SK-N-SH treated with all-trans-retinoic acid at 6 μM for 48 hours (cell line): ENCODE data around the gene ADAMTS4.

Source experiments
- ATAC-seq: fragments of 200-7000 bp; cut with Tn5 transposase; 3 replicates; pipeline ENCODE4 v1.9.1; 2020; ENCODE audit warnings: mild to moderate bottlenecking, moderate library complexity
- ARNTL ChIP-seq: fragments of 450-650 bp; formaldehyde crosslinking; IDR thresholded peaks from 2 replicates; pipeline ENCODE4 v1.5.0; 2020; ENCODE audit warnings: low read depth, mild to moderate bottlenecking, moderate library complexity, borderline replicate concordance
- BACH2 ChIP-seq: fragments of 250-450 bp; sonication (Bioruptor Pico); IDR thresholded peaks from 2 replicates; pipeline ENCODE4 v1.9.0; 2021; ENCODE audit warnings: mild to moderate bottlenecking, borderline replicate concordance
- CSDC2 ChIP-seq: fragments of 250-450 bp; sonication (Bioruptor Pico); IDR thresholded peaks from 2 replicates; pipeline ENCODE4 v1.5.0; 2020; ENCODE audit warnings: mild to moderate bottlenecking, moderate library complexity
- ESRRG ChIP-seq: fragments of 250-450 bp; sonication (Bioruptor Pico); IDR thresholded peaks from 2 replicates; pipeline ENCODE4 v1.6.1; 2021; ENCODE audit warnings: mild to moderate bottlenecking
- GLIS3 ChIP-seq: fragments of 250-450 bp; sonication (Bioruptor Pico); IDR thresholded peaks from 2 replicates; pipeline ENCODE4 v1.5.0; 2020; ENCODE audit warnings: mild to moderate bottlenecking, moderate library complexity
- OSR1 ChIP-seq: fragments of 250-450 bp; sonication (Bioruptor Pico); IDR thresholded peaks from 2 replicates; pipeline ENCODE4 v1.8.0; 2022; ENCODE audit warnings: moderate library complexity, mild to moderate bottlenecking, inconsistent platforms
- PPARA ChIP-seq: fragments of 250-450 bp; sonication (Bioruptor Pico); IDR thresholded peaks from 2 replicates; pipeline ENCODE4 v1.5.0; 2020; ENCODE audit warnings: mild to moderate bottlenecking, borderline replicate concordance
- RARB ChIP-seq: fragments of 250-450 bp; sonication (Bioruptor Pico); IDR thresholded peaks from 2 replicates; pipeline ENCODE4 v1.8.0; 2021; ENCODE audit warnings: mild to moderate bottlenecking, moderate library complexity
- SNAI2 ChIP-seq: fragments of 250-450 bp; sonication (Bioruptor Pico); IDR thresholded peaks from 2 replicates; pipeline ENCODE4 v1.5.0; 2020; ENCODE audit warnings: mild to moderate bottlenecking, moderate library complexity
- TCF4 ChIP-seq: fragments of 250-450 bp; sonication (Bioruptor Pico); IDR thresholded peaks from 2 replicates; pipeline ENCODE4 v1.8.0; 2021; ENCODE audit warnings: mild to moderate bottlenecking, moderate library complexity, borderline replicate concordance
- TOX ChIP-seq: fragments of 250-450 bp; sonication (Bioruptor Pico); IDR thresholded peaks from 2 replicates; pipeline ENCODE4 v1.8.0; 2021; ENCODE audit warnings: mild to moderate bottlenecking, moderate library complexity, borderline replicate concordance
- ZC3H10 ChIP-seq: fragments of 250-450 bp; sonication (Bioruptor Pico); IDR thresholded peaks from 2 replicates; pipeline ENCODE4 v1.5.1; 2021; ENCODE audit warnings: mild to moderate bottlenecking, moderate library complexity
- ZFP3 ChIP-seq: fragments of 250-450 bp; sonication (Bioruptor Pico); IDR thresholded peaks from 2 replicates; pipeline ENCODE4 v1.5.0; 2020; ENCODE audit warnings: mild to moderate bottlenecking, moderate library complexity
- ZFP30 ChIP-seq: fragments of 450-650 bp; formaldehyde crosslinking; IDR thresholded peaks from 2 replicates; pipeline ENCODE4 v1.5.0; 2022; ENCODE audit warnings: mild to moderate bottlenecking, moderate library complexity
- ZNF70 ChIP-seq: fragments of 450-650 bp; formaldehyde crosslinking; IDR thresholded peaks from 2 replicates; pipeline ENCODE4 v1.5.0; 2020; ENCODE audit warnings: mild to moderate bottlenecking, moderate library complexity
- ZNF8 ChIP-seq: fragments of 450-650 bp; formaldehyde crosslinking; IDR thresholded peaks from 2 replicates; pipeline ENCODE4 v1.5.0; 2020; ENCODE audit warnings: mild to moderate bottlenecking, moderate library complexity
- TF ChIP-seq, protein P1 (sequence below): fragments of 250-450 bp; sonication (Bioruptor Pico); IDR thresholded peaks from 2 replicates; pipeline ENCODE4 v1.8.0; 2021; ENCODE audit warnings: low read depth, mild to moderate bottlenecking, moderate library complexity, borderline replicate concordance
- TF ChIP-seq, protein P2 (sequence below): fragments of 250-450 bp; sonication (Bioruptor Pico); IDR thresholded peaks from 2 replicates; pipeline ENCODE4 v1.5.1; 2020; ENCODE audit warnings: low read depth, mild to moderate bottlenecking, moderate library complexity
- TF ChIP-seq, protein P3 (sequence below): fragments of 250-450 bp; sonication (Bioruptor Pico); IDR thresholded peaks from 2 replicates; pipeline ENCODE4 v1.5.1; 2021; ENCODE audit warnings: mild to moderate bottlenecking, moderate library complexity
- TF ChIP-seq, protein P4 (sequence below): fragments of 250-450 bp; sonication (Bioruptor Pico); IDR thresholded peaks from 2 replicates; pipeline ENCODE4 v1.8.0; 2020; ENCODE audit warnings: mild to moderate bottlenecking, moderate library complexity, borderline replicate concordance
- TF ChIP-seq, protein P5 (sequence below): fragments of 250-450 bp; sonication (Bioruptor Pico); IDR thresholded peaks from 2 replicates; pipeline ENCODE4 v1.5.0; 2020; ENCODE audit warnings: mild to moderate bottlenecking, moderate library complexity

Gene ADAMTS4

DNA sequence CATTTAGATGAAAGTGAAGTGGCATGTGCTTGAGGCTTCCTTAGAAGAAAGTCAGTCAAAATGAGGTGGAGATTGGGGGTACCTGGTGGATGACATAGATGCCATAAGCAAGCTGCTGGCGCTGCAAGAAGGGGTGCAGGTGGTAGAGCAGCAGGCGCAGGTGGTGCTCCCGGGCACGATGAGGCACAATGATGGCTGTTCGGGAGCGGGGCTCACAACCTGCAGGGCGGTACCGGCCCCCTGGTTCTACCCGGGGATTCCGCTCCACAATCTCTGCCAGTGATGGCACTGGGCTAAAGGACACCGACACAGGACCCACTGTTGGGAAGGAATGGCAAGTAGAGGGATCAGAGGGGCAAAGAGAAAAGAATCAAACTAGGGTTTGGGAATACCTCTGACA lies 23.9 kb downstream of the ADAMTS4 start:
- no peak for ATAC-seq
- TF ChIP-seq, protein P1, sequence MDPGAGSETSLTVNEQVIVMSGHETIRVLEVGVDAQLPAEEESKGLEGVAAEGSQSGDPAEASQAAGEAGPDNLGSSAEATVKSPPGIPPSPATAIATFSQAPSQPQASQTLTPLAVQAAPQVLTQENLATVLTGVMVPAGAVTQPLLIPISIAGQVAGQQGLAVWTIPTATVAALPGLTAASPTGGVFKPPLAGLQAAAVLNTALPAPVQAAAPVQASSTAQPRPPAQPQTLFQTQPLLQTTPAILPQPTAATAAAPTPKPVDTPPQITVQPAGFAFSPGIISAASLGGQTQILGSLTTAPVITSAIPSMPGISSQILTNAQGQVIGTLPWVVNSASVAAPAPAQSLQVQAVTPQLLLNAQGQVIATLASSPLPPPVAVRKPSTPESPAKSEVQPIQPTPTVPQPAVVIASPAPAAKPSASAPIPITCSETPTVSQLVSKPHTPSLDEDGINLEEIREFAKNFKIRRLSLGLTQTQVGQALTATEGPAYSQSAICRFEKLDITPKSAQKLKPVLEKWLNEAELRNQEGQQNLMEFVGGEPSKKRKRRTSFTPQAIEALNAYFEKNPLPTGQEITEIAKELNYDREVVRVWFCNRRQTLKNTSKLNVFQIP (CRISPR knock-in tag), result no peak
- no peak for TF ChIP-seq PPARA (CRISPR knock-in tag)
- no peak for TF ChIP-seq TCF4
- TF ChIP-seq ESRRG (CRISPR knock-in tag), result no peak
- no peak for TF ChIP-seq ZFP3 (CRISPR knock-in tag)
- no peak for TF ChIP-seq CSDC2 (CRISPR knock-in tag)
- TF ChIP-seq ZNF8, result no peak
- TF ChIP-seq, protein P2, sequence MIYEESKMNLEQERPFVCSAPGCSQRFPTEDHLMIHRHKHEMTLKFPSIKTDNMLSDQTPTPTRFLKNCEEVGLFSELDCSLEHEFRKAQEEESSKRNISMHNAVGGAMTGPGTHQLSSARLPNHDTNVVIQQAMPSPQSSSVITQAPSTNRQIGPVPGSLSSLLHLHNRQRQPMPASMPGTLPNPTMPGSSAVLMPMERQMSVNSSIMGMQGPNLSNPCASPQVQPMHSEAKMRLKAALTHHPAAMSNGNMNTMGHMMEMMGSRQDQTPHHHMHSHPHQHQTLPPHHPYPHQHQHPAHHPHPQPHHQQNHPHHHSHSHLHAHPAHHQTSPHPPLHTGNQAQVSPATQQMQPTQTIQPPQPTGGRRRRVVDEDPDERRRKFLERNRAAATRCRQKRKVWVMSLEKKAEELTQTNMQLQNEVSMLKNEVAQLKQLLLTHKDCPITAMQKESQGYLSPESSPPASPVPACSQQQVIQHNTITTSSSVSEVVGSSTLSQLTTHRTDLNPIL, result no peak
- TF ChIP-seq RARB, result no peak
- TF ChIP-seq BACH2 (CRISPR knock-in tag), result no peak
- no peak for TF ChIP-seq SNAI2
- TF ChIP-seq, protein P3, sequence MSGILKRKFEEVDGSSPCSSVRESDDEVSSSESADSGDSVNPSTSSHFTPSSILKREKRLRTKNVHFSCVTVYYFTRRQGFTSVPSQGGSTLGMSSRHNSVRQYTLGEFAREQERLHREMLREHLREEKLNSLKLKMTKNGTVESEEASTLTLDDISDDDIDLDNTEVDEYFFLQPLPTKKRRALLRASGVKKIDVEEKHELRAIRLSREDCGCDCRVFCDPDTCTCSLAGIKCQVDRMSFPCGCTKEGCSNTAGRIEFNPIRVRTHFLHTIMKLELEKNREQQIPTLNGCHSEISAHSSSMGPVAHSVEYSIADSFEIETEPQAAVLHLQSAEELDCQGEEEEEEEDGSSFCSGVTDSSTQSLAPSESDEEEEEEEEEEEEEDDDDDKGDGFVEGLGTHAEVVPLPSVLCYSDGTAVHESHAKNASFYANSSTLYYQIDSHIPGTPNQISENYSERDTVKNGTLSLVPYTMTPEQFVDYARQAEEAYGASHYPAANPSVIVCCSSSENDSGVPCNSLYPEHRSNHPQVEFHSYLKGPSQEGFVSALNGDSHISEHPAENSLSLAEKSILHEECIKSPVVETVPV, result no peak
- no peak for TF ChIP-seq ZC3H10 (CRISPR knock-in tag)
- no peak for TF ChIP-seq ZNF70 (CRISPR knock-in tag)

DNA sequence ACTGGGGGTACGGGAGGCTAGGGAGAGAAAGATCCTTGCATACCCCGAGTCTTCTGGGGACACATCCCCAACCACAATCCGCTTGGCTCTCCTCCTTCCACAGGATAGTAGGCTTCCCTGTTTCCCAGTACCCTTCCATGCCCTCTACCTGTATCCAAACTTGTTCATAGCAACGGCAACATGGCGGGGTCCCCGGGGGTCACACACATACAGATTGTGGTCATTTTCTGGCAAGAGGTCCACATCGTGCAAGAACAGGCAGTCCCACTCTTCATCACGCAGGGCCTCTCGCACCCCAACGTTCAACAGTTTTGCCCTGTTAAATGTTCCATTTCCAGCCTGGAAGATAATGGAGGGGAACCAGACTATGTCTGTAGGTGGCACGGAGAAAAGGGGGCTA lies 25.1 kb downstream of the ADAMTS4 start:
- TF ChIP-seq ESRRG (CRISPR knock-in tag), result no peak
- TF ChIP-seq, protein P4, sequence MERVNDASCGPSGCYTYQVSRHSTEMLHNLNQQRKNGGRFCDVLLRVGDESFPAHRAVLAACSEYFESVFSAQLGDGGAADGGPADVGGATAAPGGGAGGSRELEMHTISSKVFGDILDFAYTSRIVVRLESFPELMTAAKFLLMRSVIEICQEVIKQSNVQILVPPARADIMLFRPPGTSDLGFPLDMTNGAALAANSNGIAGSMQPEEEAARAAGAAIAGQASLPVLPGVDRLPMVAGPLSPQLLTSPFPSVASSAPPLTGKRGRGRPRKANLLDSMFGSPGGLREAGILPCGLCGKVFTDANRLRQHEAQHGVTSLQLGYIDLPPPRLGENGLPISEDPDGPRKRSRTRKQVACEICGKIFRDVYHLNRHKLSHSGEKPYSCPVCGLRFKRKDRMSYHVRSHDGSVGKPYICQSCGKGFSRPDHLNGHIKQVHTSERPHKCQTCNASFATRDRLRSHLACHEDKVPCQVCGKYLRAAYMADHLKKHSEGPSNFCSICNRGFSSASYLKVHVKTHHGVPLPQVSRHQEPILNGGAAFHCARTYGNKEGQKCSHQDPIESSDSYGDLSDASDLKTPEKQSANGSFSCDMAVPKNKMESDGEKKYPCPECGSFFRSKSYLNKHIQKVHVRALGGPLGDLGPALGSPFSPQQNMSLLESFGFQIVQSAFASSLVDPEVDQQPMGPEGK (CRISPR knock-in tag), result no peak
- TF ChIP-seq BACH2 (CRISPR knock-in tag), result no peak
- TF ChIP-seq RARB, result no peak
- TF ChIP-seq TOX, result no peak
- TF ChIP-seq, protein P2, result no peak
- no peak for TF ChIP-seq ZC3H10 (CRISPR knock-in tag)
- TF ChIP-seq, protein P3, result no peak
- TF ChIP-seq ARNTL, result no peak
- TF ChIP-seq CSDC2 (CRISPR knock-in tag), result no peak
- no peak for TF ChIP-seq SNAI2
- no peak for TF ChIP-seq ZFP30 (CRISPR knock-in tag)
- TF ChIP-seq, protein P1 (CRISPR knock-in tag), result no peak
- TF ChIP-seq, protein P5, sequence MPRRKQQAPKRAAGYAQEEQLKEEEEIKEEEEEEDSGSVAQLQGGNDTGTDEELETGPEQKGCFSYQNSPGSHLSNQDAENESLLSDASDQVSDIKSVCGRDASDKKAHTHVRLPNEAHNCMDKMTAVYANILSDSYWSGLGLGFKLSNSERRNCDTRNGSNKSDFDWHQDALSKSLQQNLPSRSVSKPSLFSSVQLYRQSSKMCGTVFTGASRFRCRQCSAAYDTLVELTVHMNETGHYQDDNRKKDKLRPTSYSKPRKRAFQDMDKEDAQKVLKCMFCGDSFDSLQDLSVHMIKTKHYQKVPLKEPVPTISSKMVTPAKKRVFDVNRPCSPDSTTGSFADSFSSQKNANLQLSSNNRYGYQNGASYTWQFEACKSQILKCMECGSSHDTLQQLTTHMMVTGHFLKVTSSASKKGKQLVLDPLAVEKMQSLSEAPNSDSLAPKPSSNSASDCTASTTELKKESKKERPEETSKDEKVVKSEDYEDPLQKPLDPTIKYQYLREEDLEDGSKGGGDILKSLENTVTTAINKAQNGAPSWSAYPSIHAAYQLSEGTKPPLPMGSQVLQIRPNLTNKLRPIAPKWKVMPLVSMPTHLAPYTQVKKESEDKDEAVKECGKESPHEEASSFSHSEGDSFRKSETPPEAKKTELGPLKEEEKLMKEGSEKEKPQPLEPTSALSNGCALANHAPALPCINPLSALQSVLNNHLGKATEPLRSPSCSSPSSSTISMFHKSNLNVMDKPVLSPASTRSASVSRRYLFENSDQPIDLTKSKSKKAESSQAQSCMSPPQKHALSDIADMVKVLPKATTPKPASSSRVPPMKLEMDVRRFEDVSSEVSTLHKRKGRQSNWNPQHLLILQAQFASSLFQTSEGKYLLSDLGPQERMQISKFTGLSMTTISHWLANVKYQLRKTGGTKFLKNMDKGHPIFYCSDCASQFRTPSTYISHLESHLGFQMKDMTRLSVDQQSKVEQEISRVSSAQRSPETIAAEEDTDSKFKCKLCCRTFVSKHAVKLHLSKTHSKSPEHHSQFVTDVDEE (CRISPR knock-in tag), result no peak
- TF ChIP-seq GLIS3, result no peak
- no peak for TF ChIP-seq PPARA (CRISPR knock-in tag)
- TF ChIP-seq ZFP3 (CRISPR knock-in tag), result no peak
- TF ChIP-seq OSR1, result no peak
- TF ChIP-seq ZNF8, result no peak
- TF ChIP-seq, all 23 proteins: peak for 0
- no peak for ATAC-seq
